ENCODE measurements around the gene RRBP1.
A peak's percentile ranks its signal among the peaks of the same experiment; 100 is the strongest.

RRBP1 gene

GRCh38 chr20:17605131-17605660, 76.8 kb downstream of the RRBP1 start:
- DNase-seq: no peak

- no peak for DNase-seq
These were observed 79.5 kb downstream of the RRBP1 start for GRCh38 chr20:17602493-17602892.

- DNase-seq: no peak
These were observed 80.1 kb downstream of the RRBP1 start for GRCh38 chr20:17601957-17602356.

DNA sequence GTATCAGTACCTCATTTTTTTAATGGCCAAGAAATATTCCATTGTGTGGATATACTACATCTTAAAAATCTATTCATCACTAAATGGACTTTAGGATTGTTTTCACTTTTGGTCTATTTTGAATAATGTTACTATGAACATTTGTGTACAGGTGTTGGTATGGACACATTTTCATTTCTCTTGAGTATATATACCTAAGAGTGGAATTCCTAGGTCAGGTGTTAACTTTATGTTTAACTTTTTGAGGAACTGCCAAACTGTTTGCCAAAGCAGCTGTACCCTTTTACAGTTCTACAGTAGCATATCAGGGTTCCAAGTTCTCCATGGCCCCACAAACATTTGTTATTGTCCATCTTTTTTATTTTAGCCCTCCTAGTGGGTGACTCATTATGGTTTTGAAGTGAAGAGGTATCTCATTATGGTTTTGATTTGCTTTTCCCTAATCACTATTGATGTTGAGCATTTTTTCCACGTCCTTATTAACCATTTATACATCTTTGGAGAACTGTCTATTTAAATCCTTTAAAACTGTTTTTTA, 84.0 kb downstream of the RRBP1 start:
- DNase-seq: no peak

GRCh38 chr20:17595856-17596255, 86.2 kb downstream of the RRBP1 start:
- no peak for DNase-seq

GRCh38 chr20:17594443-17594842, 87.6 kb downstream of the RRBP1 start:
- no peak for DNase-seq

DNA sequence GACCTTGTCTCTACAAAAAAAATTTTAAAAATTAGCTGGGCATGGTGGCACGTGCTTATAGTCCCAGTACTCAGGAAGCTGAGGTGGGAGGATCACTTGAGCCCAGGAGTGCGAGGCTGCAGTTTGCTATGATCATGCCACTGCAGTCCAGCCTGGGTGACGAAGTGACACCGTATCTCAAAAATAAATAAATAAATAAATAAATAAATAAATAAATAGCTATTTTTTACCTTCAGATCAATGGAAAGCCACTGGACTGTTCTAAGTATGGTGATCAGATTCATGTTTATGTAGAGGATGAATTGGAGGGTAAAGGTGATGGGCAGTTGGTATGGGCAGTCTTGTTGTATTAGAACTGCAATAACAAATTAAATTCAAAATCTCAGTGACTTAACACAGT, 88.1 kb downstream of the RRBP1 start:
- no peak for DNase-seq

DNA sequence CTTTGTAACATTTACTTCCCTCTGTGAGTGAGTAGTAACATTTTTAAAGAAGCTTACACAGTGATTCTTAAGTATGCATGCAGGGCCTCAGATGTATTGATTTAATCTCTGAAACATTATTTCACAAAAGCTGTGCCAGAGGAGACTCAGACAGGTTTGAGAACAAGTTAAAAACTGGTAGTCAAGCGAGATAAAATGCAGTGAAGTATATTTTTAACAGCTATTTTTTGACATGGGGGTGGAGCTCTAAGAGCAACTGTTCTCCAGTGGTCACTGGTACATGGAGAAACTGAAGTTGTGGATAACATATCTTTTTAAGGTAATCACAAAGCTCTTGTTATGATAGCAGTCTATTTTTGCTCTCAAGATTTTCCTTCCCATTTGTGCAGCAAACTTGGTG, 91.8 kb downstream of the RRBP1 start:
- no peak for DNase-seq

DNA sequence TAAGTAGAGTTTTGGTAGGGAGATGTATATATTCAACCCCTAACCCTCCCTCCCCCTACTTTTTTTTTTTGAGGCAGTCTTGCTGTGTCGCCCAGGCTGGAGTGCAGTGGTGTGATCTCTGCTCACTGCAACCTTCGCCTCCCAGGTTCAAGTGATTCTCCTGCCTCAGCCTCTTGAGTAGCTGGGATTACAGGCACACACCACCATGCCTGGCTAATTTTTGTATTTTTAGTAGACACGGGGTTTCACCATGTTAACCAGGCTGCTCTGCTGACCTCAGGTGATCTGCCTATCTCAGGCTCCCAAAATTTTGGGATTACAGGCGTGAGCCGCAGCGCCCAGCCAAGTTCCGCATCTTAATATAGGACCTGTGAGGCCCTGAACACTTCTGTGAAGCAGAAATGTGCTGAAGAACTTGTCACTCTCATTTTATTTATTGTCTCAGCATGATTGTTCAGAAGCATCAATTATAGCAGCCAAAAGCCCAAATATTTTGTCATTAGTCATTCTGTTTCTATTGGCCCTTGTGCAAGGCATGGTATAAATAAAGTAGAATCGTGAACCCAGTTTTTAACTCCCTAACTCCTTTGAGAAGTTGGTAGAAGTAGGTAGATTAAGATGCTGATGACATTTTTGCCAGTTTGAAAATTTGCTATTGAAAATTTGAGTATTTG, 92.7 kb downstream of the RRBP1 start:
- no peak for DNase-seq

DNA sequence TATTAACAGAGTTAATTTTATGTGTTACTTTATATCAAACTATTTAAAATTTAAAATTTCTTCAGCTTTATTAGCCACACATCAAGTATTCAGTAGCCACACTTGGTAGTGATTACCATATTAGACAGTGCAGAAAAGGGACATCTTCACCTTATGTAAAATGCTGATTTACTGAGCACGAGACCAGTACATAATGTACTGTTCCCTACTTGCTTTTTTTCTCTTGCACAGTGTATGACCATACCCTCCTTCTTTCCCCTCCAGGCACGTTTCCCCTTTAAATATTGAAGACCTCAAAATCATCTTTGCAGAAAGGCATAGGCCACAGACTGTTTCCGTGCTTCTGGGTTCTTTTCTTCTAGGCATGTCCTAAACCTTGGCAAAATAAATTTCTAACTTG, 94.2 kb downstream of the RRBP1 start:
- DNase-seq: no peak

DNA sequence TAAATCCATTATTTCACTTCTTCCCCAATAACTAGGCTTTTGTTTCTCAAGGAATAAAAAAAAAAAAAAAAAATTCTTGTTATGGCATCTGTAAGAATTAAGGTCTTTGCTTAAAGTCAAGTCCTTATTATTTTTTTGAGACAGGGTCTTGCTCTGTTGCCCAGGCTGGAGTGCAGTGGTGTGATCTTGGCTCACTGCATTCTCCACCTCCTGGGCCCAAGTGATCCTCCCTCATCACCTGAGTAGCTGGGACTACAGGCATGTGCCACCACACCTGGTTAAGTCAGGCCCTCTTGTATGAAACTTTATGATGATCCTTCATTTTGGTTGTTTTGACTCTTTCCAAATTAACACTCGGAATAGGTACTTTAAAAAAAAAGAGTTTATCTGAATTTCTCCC, 94.9 kb downstream of the RRBP1 start:
- DNase-seq: no peak

- DNase-seq: no peak
These were observed 95.8 kb downstream of the RRBP1 start for GRCh38 chr20:17586250-17586649.

GRCh38 chr20:17584689-17585088, 97.4 kb downstream of the RRBP1 start:
- DNase-seq: no peak

DNA sequence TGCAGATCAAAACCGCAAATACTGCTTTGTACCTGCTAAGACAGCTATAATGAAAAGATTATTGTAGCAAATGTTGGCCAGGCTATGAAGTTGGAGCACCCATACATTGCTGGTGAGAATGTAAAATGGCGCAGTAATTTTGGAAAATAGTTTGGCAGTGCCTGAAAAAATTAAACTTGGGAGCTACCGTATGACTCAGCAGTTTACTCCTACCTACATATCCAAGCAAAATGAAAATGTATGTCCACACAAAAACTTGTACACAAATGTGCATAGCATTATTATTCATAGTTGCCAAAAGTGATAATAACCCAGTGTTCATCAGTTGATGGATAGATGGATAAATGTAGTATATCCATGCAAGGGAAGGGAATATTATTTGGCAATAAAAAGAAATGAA, 98.9 kb downstream of the RRBP1 start:
- no peak for DNase-seq

GRCh38 chr20:17580895-17581294, 101.1 kb downstream of the RRBP1 start:
- DNase-seq: no peak

GRCh38 chr20:17579369-17580039, 102.5 kb downstream of the RRBP1 start:
- no peak for DNase-seq

DNA sequence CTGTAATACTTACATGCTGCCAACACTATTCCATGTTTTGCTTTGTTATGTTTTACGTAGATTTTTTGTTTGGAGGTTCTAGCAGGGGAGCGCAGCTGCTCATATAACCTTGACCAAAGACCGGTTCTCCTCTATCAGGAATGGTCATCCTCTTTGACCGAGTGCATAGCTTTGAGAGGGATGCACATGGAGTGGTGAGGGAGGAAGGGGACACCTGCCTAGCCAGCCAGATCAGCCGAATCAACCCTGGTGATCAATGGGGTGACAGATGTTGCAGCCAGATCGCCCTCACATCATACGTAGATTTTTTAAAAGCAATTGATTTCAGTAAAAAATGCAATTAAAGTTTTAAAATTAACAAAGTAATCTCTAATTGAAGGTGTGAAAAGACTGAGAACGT, 105.8 kb downstream of the RRBP1 start:
- no peak for DNase-seq

- DNase-seq: no peak
These were observed 108.6 kb downstream of the RRBP1 start for GRCh38 chr20:17573463-17573862.

DNA sequence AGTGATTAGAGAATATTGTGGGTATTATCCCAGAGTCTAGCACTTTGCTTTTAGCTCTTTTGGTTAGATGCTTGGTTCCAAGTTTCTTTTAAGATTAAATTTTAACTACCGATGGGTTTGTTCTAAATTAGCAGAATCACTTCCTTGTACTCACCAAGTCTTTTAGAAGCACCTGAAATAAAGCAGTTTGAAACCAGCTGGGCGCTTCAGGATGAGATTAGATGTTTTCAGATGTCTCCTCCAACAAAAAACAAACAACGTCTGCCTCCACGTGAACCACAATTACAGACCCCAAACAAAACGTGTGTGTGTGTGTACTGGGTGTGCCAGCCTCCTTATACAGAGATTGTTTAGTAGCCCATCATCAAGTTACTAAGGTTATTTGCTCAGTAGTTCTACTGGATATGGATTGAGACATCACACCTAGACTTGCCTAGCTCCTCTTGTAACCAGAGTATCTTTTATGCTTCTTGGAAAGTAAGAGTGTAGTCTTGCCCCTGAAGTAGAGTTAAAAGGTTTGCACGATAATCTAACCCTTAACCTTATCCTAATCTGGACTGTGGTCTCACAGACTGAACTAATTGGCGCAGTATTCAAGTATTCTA, 109.9 kb downstream of the RRBP1 start:
- no peak for DNase-seq

DNA sequence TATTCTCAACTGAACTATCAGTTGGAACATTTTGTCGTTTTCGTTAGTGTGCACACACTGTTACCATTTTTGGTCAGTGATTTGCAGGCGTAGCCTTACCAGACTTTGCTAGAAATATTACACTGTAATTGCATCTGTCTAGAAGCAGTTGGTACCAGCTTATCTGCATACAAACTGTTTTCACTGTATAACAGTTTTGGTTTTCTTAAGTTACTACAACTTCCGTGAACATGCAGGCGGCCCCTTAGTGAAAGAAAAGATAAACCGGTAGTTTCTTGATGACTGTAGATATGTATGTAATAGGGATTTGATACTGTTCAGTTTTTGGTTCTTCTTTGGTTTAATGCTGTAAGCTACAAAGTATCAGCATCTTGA, 110.9 kb downstream of the RRBP1 start:
- no peak for DNase-seq

DNA sequence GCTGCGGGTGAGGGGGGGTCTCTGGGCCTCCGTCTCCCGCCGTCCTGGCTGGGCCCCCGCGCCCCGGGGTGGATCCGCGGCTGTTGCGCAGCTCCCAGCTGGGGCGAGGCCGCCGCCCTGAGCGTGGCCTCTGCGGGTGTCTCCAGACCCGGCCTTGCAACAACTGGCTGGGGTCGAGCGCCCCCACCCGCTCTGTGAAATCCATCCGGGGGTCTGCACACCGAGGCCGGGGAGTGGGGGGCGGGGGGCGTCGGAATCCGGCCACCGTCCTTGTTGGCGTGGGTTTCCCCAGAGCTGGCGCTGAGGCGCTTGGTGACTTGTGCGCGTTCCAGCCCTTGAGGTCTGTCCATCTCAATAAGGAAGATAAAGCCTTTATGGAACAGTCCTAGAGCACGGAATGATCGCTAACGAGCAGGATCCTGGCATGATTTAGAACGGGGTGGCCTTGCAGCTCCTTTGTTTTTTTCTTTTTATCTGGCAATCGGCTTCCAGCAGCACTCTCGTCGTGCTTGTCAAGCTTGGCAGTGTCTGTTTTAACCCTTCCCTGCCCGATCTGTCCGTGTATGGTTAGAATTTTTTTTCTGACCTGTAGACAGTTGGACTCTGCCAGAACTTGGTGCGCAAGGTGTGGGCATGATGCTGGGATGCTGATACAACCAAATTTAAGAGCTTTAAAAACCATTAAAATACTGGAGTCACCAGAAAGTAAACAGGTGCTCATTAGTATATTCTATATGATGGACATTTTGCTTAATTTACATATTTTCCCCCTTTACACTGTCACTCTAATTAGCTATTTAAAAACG, 111.5 kb downstream of the RRBP1 start:
- DNase-seq: peak; percentile 69

DNA sequence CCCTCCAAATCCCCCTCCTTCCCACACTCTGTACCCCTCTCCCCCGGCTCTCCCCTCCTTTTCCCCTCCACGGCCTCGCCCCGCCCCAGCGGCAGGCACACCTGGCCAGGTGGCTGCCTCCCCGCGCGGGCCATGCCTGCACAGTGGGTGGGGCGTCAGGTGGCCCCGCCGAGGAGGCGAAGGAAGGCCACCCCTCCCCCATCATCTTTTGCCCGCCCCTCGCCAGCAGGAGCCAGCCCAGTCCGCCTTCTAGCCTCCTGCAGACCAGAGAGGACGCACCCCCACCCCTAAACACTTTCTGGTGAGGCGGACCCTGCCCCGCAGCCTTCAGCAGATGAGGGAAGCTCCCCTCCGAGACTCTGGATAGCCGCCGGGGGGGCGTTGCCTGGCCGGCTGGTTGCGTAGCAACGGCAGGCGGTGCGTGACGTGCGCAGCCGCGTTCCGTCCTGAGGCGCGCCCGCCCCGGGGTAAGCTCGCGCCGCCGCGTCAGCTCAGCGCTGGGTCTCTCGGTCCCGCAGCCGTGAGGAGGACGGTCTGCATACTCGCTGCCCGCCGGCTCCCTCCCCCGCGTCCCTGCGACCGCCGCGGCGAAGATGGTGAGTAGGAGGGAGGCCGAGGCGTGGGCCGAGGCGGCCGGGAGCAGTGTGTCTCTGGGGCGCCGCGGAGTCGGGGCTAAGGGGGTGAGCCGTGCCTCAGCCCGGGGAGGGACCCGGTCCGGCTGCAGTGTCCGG, 112.3 kb downstream of the RRBP1 start, which contains the start of gene DSTN:
Gene DSTN (plus strand): TSS at position 460 of the 731 bp plus-strand sequence. CDS start 134 bp downstream, at position 594.
- DNase-seq: peak; percentile 94

Measured in NCI-H82 (cell line).